ENCODE data around the gene NCBP1.

DNA sequence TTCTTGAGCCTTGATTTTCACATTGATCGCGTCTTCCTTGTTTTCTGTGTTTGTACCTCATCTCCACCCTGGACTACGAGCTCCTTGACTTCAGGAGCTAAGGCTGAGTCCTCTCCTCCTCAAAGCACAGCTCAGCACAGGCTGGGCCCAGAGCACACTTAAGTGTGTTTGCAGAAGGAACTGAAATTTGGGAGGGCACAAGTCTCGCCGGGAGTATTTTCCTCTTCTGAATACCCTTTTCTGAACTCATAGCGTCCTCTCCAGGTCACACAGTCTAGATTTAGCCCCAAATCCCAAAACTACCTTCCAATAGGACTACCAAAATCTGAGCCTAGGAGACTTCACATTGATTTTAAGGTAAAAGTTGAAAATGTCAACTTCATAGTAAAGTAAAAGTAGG, 42.1 kb upstream of the NCBP1 start:
- no peak for TF ChIP-seq POLR2A (IDR thresholded peaks at IDR 0.05)
- TF ChIP-seq, protein P1, sequence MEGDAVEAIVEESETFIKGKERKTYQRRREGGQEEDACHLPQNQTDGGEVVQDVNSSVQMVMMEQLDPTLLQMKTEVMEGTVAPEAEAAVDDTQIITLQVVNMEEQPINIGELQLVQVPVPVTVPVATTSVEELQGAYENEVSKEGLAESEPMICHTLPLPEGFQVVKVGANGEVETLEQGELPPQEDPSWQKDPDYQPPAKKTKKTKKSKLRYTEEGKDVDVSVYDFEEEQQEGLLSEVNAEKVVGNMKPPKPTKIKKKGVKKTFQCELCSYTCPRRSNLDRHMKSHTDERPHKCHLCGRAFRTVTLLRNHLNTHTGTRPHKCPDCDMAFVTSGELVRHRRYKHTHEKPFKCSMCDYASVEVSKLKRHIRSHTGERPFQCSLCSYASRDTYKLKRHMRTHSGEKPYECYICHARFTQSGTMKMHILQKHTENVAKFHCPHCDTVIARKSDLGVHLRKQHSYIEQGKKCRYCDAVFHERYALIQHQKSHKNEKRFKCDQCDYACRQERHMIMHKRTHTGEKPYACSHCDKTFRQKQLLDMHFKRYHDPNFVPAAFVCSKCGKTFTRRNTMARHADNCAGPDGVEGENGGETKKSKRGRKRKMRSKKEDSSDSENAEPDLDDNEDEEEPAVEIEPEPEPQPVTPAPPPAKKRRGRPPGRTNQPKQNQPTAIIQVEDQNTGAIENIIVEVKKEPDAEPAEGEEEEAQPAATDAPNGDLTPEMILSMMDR (IDR thresholded peaks at IDR 0.05), result no peak

Data from tibial nerve (tissue), 3 donors.